Choroid plexus epithelial cell (primary cell): ENCODE data around the gene FAM81B.

Experiments
- DNase-seq: peaks from one replicate; pipeline ENCODE4 v3.0.0-alpha.2; 2010; ENCODE audit warnings: low read depth
- H3K4me3 ChIP-seq: 2 replicates; pipeline ENCODE4 v1.5.1; 2011; ENCODE audit warnings: low read depth, mild to moderate bottlenecking, control low read depth, low read length, moderate library complexity
- CTCF ChIP-seq: conservative IDR thresholded peaks from 2 replicates; pipeline ENCODE4 v1.5.1; 2011; ENCODE audit warnings: low read depth, mild to moderate bottlenecking, control low read depth, inconsistent platforms, low read length, moderate library complexity

The FAM81B gene

GRCh38 chr5:95424016-95424415, 32.9 kb downstream of the FAM81B start:
- TF ChIP-seq CTCF, result no peak
- H3K4me3 ChIP-seq, result no peak overlapping the region
- DNase-seq, result no peak

GRCh38 chr5:95424526-95424925, 33.4 kb downstream of the FAM81B start:
- TF ChIP-seq CTCF, result no peak
- no peak for DNase-seq

GRCh38 chr5:95426227-95426626, 35.1 kb downstream of the FAM81B start:
- TF ChIP-seq CTCF, result no peak
- DNase-seq, result no peak
- H3K4me3 ChIP-seq, result no peak overlapping the region

More at GRCh38 chr5:95424526-95424925, 33.4 kb downstream of the FAM81B start:
- no peak overlapping the region for H3K4me3 ChIP-seq

GRCh38 chr5:95432779-95433178, 41.6 kb downstream of the FAM81B start:
- no peak for TF ChIP-seq CTCF
- no peak overlapping the region for H3K4me3 ChIP-seq
- DNase-seq, result no peak

GRCh38 chr5:95439801-95440493, 48.8 kb downstream of the FAM81B start:
- no peak for DNase-seq
- TF ChIP-seq CTCF, result no peak
- no peak overlapping the region for H3K4me3 ChIP-seq

- no peak for DNase-seq
- TF ChIP-seq CTCF, result no peak
- no peak overlapping the region for H3K4me3 ChIP-seq
Observed at GRCh38 chr5:95440825-95441224, 49.7 kb downstream of the FAM81B start.

GRCh38 chr5:95441636-95442035, 50.5 kb downstream of the FAM81B start:
- DNase-seq, result no peak
- no peak for TF ChIP-seq CTCF
- no peak overlapping the region for H3K4me3 ChIP-seq
